H1 (cell line): ENCODE data around the gene SIM2.

Experiments used
- ATF3 ChIP-seq: IDR thresholded peaks from 2 replicates; pipeline ENCODE4 v1.6.1; 2011; ENCODE audit warnings: low read depth, mild to moderate bottlenecking, low read length; ENCODE audit not compliant: insufficient read depth
- CBX5 ChIP-seq: fragments of 300-800, 300-1000 bp; sonication (generic); IDR thresholded peaks from 2 replicates; pipeline ENCODE4 v1.7.1; 2016; ENCODE audit warnings: antibody characterized with exemption, low read length, low read depth
- TF ChIP-seq, protein P1 (sequence below), 3 experiments: IDR thresholded peaks; 1 replicate in 2 of 3; 2 replicates in 1 of 3; pipeline versions ENCODE4 v1.5.1 to v1.6.1; 2011; ENCODE audit warnings: low read length in 3 of 3, mild to moderate bottlenecking in 3 of 3, inconsistent platforms in 2 of 3, low read depth in 1 of 3, moderate library complexity in 1 of 3; ENCODE audit not compliant: insufficient read depth in 1 of 3; ENCODE audit errors: control extremely low read depth in 1 of 3

GRCh38 chr21:36700971-36701755, 2.2 kb downstream of the SIM2 start:
- TF ChIP-seq, protein P1, sequence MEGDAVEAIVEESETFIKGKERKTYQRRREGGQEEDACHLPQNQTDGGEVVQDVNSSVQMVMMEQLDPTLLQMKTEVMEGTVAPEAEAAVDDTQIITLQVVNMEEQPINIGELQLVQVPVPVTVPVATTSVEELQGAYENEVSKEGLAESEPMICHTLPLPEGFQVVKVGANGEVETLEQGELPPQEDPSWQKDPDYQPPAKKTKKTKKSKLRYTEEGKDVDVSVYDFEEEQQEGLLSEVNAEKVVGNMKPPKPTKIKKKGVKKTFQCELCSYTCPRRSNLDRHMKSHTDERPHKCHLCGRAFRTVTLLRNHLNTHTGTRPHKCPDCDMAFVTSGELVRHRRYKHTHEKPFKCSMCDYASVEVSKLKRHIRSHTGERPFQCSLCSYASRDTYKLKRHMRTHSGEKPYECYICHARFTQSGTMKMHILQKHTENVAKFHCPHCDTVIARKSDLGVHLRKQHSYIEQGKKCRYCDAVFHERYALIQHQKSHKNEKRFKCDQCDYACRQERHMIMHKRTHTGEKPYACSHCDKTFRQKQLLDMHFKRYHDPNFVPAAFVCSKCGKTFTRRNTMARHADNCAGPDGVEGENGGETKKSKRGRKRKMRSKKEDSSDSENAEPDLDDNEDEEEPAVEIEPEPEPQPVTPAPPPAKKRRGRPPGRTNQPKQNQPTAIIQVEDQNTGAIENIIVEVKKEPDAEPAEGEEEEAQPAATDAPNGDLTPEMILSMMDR (IDR thresholded peaks at IDR 0.05; ENCODE audit: control extremely low read depth in 1 of 3, insufficient read depth in 1 of 3, low read depth in 1 of 3, low read length in 3 of 3): peak in 1 of 3 experiments; percentile 4; a peak in 1 of 4 replicates
- TF ChIP-seq ATF3 (no peak), CBX5 (no peak)
